ENCODE data around the gene SMAD7. TPM values are rescaled to one million over a fixed set of nuclear protein-coding genes. Genes with fewer than 3 reads are reported as not detected.

SMAD7 gene
- total RNA-seq, 4 donors from 2014 or later = 9.1 to 13.4 (median 10.8) TPM

GRCh38 chr18:48948112-48949049, 2.4 kb downstream of the SMAD7 start:
- no peaks in the 10 kb centered on the region for H3K9me3 ChIP-seq
- H3K27ac ChIP-seq = peak overlapping the region; percentile 90 to 100 (median 94)
- peaks cover 52 to 61% of the 10 kb centered on the region in 2 donors for H3K4me1 ChIP-seq
- intact Hi-C loops (cut with DNase I; ENCODE audit: low total_unique reads) (no loop called here), in situ Hi-C loops (cut with MboI; ENCODE audit: low sequenced_read_pairs in 4 of 4) (loop anchor here in 1 of 4 donors (25.0 kb wide), 2 partner anchors 261 to 411 kb away; partner anchors contain the start of gene CTIF)
- H3K4me3 ChIP-seq = peak overlapping the region; percentile 71 to 94 (median 85)
- no peaks in the 10 kb centered on the region for H3K27me3 ChIP-seq
- ATAC-seq (no peak), DNase-seq (no peak)
- peak in 1 of 2 donors; percentile 17 for TF ChIP-seq POLR2A (IDR thresholded peaks at IDR 0.05)
- TF ChIP-seq, protein P1, sequence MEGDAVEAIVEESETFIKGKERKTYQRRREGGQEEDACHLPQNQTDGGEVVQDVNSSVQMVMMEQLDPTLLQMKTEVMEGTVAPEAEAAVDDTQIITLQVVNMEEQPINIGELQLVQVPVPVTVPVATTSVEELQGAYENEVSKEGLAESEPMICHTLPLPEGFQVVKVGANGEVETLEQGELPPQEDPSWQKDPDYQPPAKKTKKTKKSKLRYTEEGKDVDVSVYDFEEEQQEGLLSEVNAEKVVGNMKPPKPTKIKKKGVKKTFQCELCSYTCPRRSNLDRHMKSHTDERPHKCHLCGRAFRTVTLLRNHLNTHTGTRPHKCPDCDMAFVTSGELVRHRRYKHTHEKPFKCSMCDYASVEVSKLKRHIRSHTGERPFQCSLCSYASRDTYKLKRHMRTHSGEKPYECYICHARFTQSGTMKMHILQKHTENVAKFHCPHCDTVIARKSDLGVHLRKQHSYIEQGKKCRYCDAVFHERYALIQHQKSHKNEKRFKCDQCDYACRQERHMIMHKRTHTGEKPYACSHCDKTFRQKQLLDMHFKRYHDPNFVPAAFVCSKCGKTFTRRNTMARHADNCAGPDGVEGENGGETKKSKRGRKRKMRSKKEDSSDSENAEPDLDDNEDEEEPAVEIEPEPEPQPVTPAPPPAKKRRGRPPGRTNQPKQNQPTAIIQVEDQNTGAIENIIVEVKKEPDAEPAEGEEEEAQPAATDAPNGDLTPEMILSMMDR (IDR thresholded peaks at IDR 0.05 in 4 of 5, conservative IDR thresholded peaks at IDR 0.05 in 1 of 5) = no peak
- H3K36me3 ChIP-seq = no peaks in the 10 kb centered on the region

- ATAC-seq (no peak), DNase-seq (no peak)
- Histone ChIP-seq H3K27me3 (no peaks in the 10 kb centered on the region), H3K4me3 (peak overlapping the region; percentile 71 to 94 (median 85)), H3K36me3 (no peaks in the 10 kb centered on the region), H3K4me1 (peaks cover 55 to 63% of the 10 kb centered on the region in 2 donors), H3K27ac (peak overlapping the region; percentile 90 to 100 (median 94)), H3K9me3 (no peaks in the 10 kb centered on the region)
- in situ Hi-C loops (cut with MboI; ENCODE audit: low sequenced_read_pairs in 4 of 4) = loop anchor here in 1 of 4 donors (25.0 kb wide), 2 partner anchors 260 to 410 kb away; partner anchors contain the start of gene CTIF
- intact Hi-C loops (cut with DNase I; ENCODE audit: low total_unique reads) = no loop called here
- TF ChIP-seq, protein P1 (IDR thresholded peaks at IDR 0.05 in 4 of 5, conservative IDR thresholded peaks at IDR 0.05 in 1 of 5) = no peak
- TF ChIP-seq POLR2A (IDR thresholded peaks at IDR 0.05) = no peak
Observed at GRCh38 chr18:48947560-48947959, 3.2 kb downstream of the SMAD7 start.

DNA sequence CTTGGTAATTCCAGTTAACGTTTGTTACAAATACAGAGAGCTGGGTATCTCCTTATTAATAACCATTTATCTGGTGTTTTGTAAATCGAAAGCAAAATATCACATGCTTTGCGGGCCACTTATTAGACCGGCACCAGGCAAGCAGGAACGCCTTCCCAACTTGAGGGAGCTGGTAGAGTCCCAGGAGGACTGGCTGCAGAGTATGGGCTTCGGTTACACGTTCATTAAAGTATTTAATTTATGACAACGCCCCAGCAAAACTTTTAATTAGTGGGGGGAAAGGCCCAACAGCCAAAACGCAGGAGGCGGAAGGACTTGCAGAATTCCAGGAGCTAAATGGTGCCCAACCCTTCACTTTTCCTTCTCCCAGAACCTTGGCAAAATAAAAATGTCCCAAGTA, 3.7 kb downstream of the SMAD7 start:
- Histone ChIP-seq H3K4me1 (peaks cover 59 to 68% of the 10 kb centered on the region in 2 donors), H3K27me3 (no peaks in the 10 kb centered on the region), H3K9me3 (no peaks in the 10 kb centered on the region), H3K27ac (peak overlapping the region; percentile 90 to 100 (median 94)), H3K4me3 (peak overlapping the region; percentile 71 to 94 (median 85)), H3K36me3 (no peaks in the 10 kb centered on the region)
- ATAC-seq (no peak), DNase-seq (no peak)
- in situ Hi-C loops (cut with MboI; ENCODE audit: low sequenced_read_pairs in 4 of 4) (loop anchor here in 1 of 4 donors (25.0 kb wide), 2 partner anchors 260 to 410 kb away; partner anchors contain the start of gene CTIF), intact Hi-C loops (cut with DNase I; ENCODE audit: low total_unique reads) (no loop called here)
- TF ChIP-seq, protein P1 (IDR thresholded peaks at IDR 0.05 in 4 of 5, conservative IDR thresholded peaks at IDR 0.05 in 1 of 5) = no peak
- TF ChIP-seq POLR2A (IDR thresholded peaks at IDR 0.05) = no peak

GRCh38 chr18:48946329-48946835, 4.4 kb downstream of the SMAD7 start:
- intact Hi-C loops (cut with DNase I; ENCODE audit: low total_unique reads) (no loop called here), in situ Hi-C loops (cut with MboI; ENCODE audit: low sequenced_read_pairs in 4 of 4) (loop anchor here in 1 of 4 donors (25.0 kb wide), 2 partner anchors 259 to 409 kb away; partner anchors contain the start of gene CTIF)
- peak overlapping the region in 3 of 4 donors; percentile 71 to 94 (median 81) for H3K4me3 ChIP-seq
- H3K27ac ChIP-seq = peak overlapping the region; percentile 90 to 100 (median 94)
- no peaks in the 10 kb centered on the region for H3K9me3 ChIP-seq
- DNase-seq (no peak), ATAC-seq (no peak)
- TF ChIP-seq, protein P1 (IDR thresholded peaks at IDR 0.05 in 4 of 5, conservative IDR thresholded peaks at IDR 0.05 in 1 of 5) = no peak
- no peak for TF ChIP-seq POLR2A (IDR thresholded peaks at IDR 0.05)
- H3K27me3 ChIP-seq = no peaks in the 10 kb centered on the region
- H3K4me1 ChIP-seq = peaks cover 59 to 75% of the 10 kb centered on the region in 2 donors
- H3K36me3 ChIP-seq = no peaks in the 10 kb centered on the region

Measured in gastrocnemius medialis (tissue), 4 donors.